IMR-90 (cell line): Measurements from ENCODE around the gene ERBB4. TPM values are rescaled to one million over a fixed set of nuclear protein-coding genes. Genes with fewer than 3 reads are reported as not detected.

ENCODE experiments used
- ATAC-seq: fragments of 200-7000 bp; cut with Tn5 transposase; 2 replicates; pipeline ENCODE4 v1.9.1; 2020; ENCODE audit warnings: low read depth, mild to moderate bottlenecking, moderate library complexity
- BruUV-seq: library from RNA; stranded (reverse); fragments of 400-500 nt; replicated peaks from 2 replicates; lab custom pipeline; 2021; lab: Mats Ljungman, UMichigan
- CTCF ChIA-PET: fragments of 300-600 bp; formaldehyde crosslinking; extraction: SDS; loops from one replicate; lab custom pipeline; 2021; ENCODE audit warnings: antibody characterized with exemption; lab: Yijun Ruan, JAX
- POLR2A ChIA-PET: fragments of 300-600 bp; sonication (Branson Sonifier 250); formaldehyde crosslinking; loops from one replicate; lab custom pipeline; 2022; ENCODE audit warnings: antibody characterized with exemption; ENCODE audit not compliant: unreplicated experiment; lab: Charles Lee
- DNase-seq: peaks from one replicate; pipeline ENCODE4 v3.0.0; 2013
- H2AFZ ChIP-seq: replicated peaks from 2 replicates; pipeline ENCODE3; 2013; ENCODE audit warnings: low read length, mild to moderate bottlenecking; ENCODE audit not compliant: poor library complexity
- H2AK5ac ChIP-seq: 2 replicates; pipeline ENCODE4 v1.6.1; 2013; ENCODE audit warnings: low read depth, low read length, inconsistent platforms
- H2AK9ac ChIP-seq: replicated peaks from 2 replicates; pipeline ENCODE3; 2013; ENCODE audit warnings: mild to moderate bottlenecking, low read depth, low read length, moderate library complexity; ENCODE audit not compliant: poor library complexity
- H2BK120ac ChIP-seq: 2 replicates; pipeline ENCODE4 v1.6.1; 2013; ENCODE audit warnings: low read depth, low read length, inconsistent platforms
- H2BK15ac ChIP-seq: 3 replicates; pipeline ENCODE4 v1.6.1; 2013; ENCODE audit warnings: low read depth, low read length, inconsistent platforms
- H2BK20ac ChIP-seq: 2 replicates; pipeline ENCODE4 v1.6.1; 2013; ENCODE audit warnings: low read depth, mild to moderate bottlenecking, inconsistent platforms, low read length, moderate library complexity
- H2BK5ac ChIP-seq: 2 replicates; pipeline ENCODE4 v1.6.1; 2013; ENCODE audit warnings: mild to moderate bottlenecking, low read depth, low read length, inconsistent platforms; ENCODE audit not compliant: poor library complexity, severe bottlenecking
- H3K14ac ChIP-seq: replicated peaks from 2 replicates; pipeline ENCODE4 v1.6.1; 2013; ENCODE audit warnings: low read depth, low read length, inconsistent platforms
- H3K18ac ChIP-seq: 2 replicates; pipeline ENCODE4 v1.6.1; 2013; ENCODE audit warnings: low read depth, low read length, control low read depth
- H3K23ac ChIP-seq: 2 replicates; pipeline ENCODE4 v1.6.1; 2013; ENCODE audit warnings: low read depth, low read length, inconsistent platforms
- H3K27ac ChIP-seq: 2 replicates; pipeline ENCODE4 v1.5.1; 2013; ENCODE audit warnings: mild to moderate bottlenecking, control low read depth, low read length; ENCODE audit not compliant: insufficient read depth
- H3K27me3 ChIP-seq: 2 replicates; pipeline ENCODE4 v1.6.1; 2013; ENCODE audit warnings: low read length; ENCODE audit not compliant: control insufficient read depth, insufficient read depth
- H3K36me3 ChIP-seq: 2 replicates; pipeline ENCODE4 v1.6.1; 2013; ENCODE audit warnings: low read length, mixed read lengths; ENCODE audit not compliant: control insufficient read depth, insufficient read depth
- H3K4ac ChIP-seq: 2 replicates; pipeline ENCODE4 v1.6.1; 2013; ENCODE audit warnings: low read depth, low read length, inconsistent platforms
- H3K4me1 ChIP-seq: 2 replicates; pipeline ENCODE4 v1.6.1; 2013; ENCODE audit warnings: low read length, mixed read lengths; ENCODE audit not compliant: control insufficient read depth, insufficient read depth
- H3K4me2 ChIP-seq: 2 replicates; pipeline ENCODE4 v1.6.1; 2013; ENCODE audit warnings: low read depth, mild to moderate bottlenecking, control low read depth, low read length, moderate library complexity
- H3K4me3 ChIP-seq: 2 replicates; pipeline ENCODE4 v1.5.1; 2013; ENCODE audit warnings: low read depth, mild to moderate bottlenecking, control low read depth, low read length, moderate library complexity; ENCODE audit not compliant: insufficient read depth
- H3K56ac ChIP-seq: 2 replicates; pipeline ENCODE4 v1.6.1; 2013; ENCODE audit warnings: low read length, inconsistent platforms; ENCODE audit not compliant: insufficient read depth; ENCODE audit errors: extremely low read depth
- H3K79me1 ChIP-seq, 2 experiments: 2 replicates each; pipeline ENCODE4 v1.6.1; 2013; ENCODE audit warnings: low read length in 2 of 2, inconsistent platforms in 1 of 2, low read depth in 1 of 2
- H3K9ac ChIP-seq: 2 replicates; pipeline ENCODE4 v1.6.1; 2013; ENCODE audit warnings: low read depth, low read length, control low read depth
- H3K9me1 ChIP-seq: 2 replicates; pipeline ENCODE4 v1.6.1; 2013; ENCODE audit warnings: low read length, inconsistent platforms; ENCODE audit not compliant: insufficient read depth
- H3K9me3 ChIP-seq: 2 replicates; pipeline ENCODE4 v1.6.1; 2013; ENCODE audit warnings: low read length; ENCODE audit not compliant: control insufficient read depth, insufficient read depth
- H4K20me1 ChIP-seq: 2 replicates; pipeline ENCODE4 v1.6.1; 2013; ENCODE audit warnings: low read length, inconsistent platforms; ENCODE audit not compliant: insufficient read depth
- H4K5ac ChIP-seq: 2 replicates; pipeline ENCODE4 v1.6.1; 2013; ENCODE audit warnings: mild to moderate bottlenecking, low read depth, low read length, control low read depth
- H4K8ac ChIP-seq, 2 experiments: 2 replicates each; pipeline ENCODE4 v1.6.1; 2013; ENCODE audit warnings: low read depth in 2 of 2, low read length in 2 of 2, control low read depth in 1 of 2, inconsistent platforms in 1 of 2
- H4K91ac ChIP-seq: 2 replicates; pipeline ENCODE4 v1.6.1; 2013; ENCODE audit warnings: low read depth, low read length, inconsistent platforms; ENCODE audit not compliant: insufficient read depth
- RAD21 ChIP-seq: IDR thresholded peaks from 2 replicates; pipeline ENCODE4 v1.6.1; 2012; ENCODE audit warnings: low read length, improper control_type of control experiment
- WGBS, 2 experiments: methylation state at CpG; one replicate each; pipeline versions ENCODE4 v1.1.5 to v1.1.7; 2013; ENCODE audit warnings: missing lambda C conversion rate in 2 of 2; ENCODE audit not compliant: insufficient read length in 1 of 2; ENCODE audit errors: extremely low coverage in 2 of 2; 5-methylcytosine and 5-hydroxymethylcytosine counted together
- dilution Hi-C: fragments of 300-500 bp; cut with HindIII; formaldehyde crosslinking; loops from one replicate; pipeline ENCODE4 v1.14.3; 2018; ENCODE audit warnings: low sequenced_read_pairs; ENCODE audit not compliant: unreplicated experiment
- in situ Hi-C: fragments of 300-500 bp; cut with MboI; formaldehyde crosslinking; loops from 3 replicates; pipeline ENCODE4 v1.14.3; 2019; ENCODE audit warnings: low sequenced_read_pairs, inconsistent platforms, mixed read lengths
- intact Hi-C: fragments of 100-400 bp; cut with micrococcal nuclease; formaldehyde crosslinking; loops from 2 replicates; pipeline ENCODE4 v1.10.0; 2022
- polyA plus RNA-seq, 3 experiments: library from polyadenylated mRNA; depleted of rRNA; stranded (reverse); fragments of >200 nt; gene quantifications; 2 replicates each; pipeline ENCODE4 v1.2.3, GENCODE V29; 2012; ENCODE audit warnings: low replicate concordance in 1 of 3
- total RNA-seq: library from RNA; depleted of rRNA; stranded (reverse); fragments of >200 nt; gene quantifications from 2 replicates; pipeline ENCODE4 v1.2.3, GENCODE V29; 2012

The ERBB4 gene
- total and polyA plus RNA-seq, 2 of the 4 experiments (the other 2 are of a cell fraction), result not detected

- intact Hi-C loops (no loop called here), in situ Hi-C loops (no loop called here), dilution Hi-C loops (no loop called here)
- CTCF ChIA-PET, result no interaction called here
- Histone ChIP-seq H3K18ac (no peak overlapping the region), H3K9me3 (no peaks in the 10 kb centered on the region), H3K9me1 (no peaks in the 10 kb centered on the region), H2BK5ac (no peak overlapping the region), H2BK120ac (no peak overlapping the region), H3K79me1 (no peaks in the 10 kb centered on the region), H3K27me3 (no peaks in the 10 kb centered on the region), H2BK15ac (no peak overlapping the region), H2BK20ac (no peak overlapping the region), H3K4me1 (no peaks in the 10 kb centered on the region), H4K8ac (no peak overlapping the region), H4K91ac (no peak overlapping the region), H3K9ac (no peak overlapping the region), H2AK5ac (no peak overlapping the region), H3K27ac (no peak overlapping the region), H4K20me1 (no peaks in the 10 kb centered on the region), H3K36me3 (no peaks in the 10 kb centered on the region), H3K14ac (no peak overlapping the region), H2AK9ac (no peak overlapping the region), H3K4me2 (no peak overlapping the region), H2AFZ (no peak overlapping the region), H3K4me3 (no peak overlapping the region), H3K23ac (no peak overlapping the region), H3K56ac (no peak overlapping the region), H4K5ac (no peak overlapping the region), H3K4ac (no peak overlapping the region)
- no TSS peak for BruUV-seq
- no peak for ATAC-seq
- TF ChIP-seq RAD21, result no peak
- POLR2A ChIA-PET, result no interaction called here
- DNase-seq, result no peak
- no CpG with 5 or more reads among the region's 2 CpGs for WGBS, 2 experiments
Observed at GRCh38 chr2:212064318-212064717, 474.3 kb downstream of the ERBB4 start.
